GM10266 (cell line): Measurements from ENCODE around the gene NPEPL1.

Experiments
- DNase-seq: peaks from one replicate; pipeline ENCODE4 v3.0.0; 2012; ENCODE audit errors: extremely low spot score
- CTCF ChIP-seq: IDR thresholded peaks from 2 replicates; pipeline ENCODE4 v1.5.1; 2012; ENCODE audit warnings: mild to moderate bottlenecking, low read depth; ENCODE audit not compliant: control insufficient read depth, insufficient read depth; ENCODE audit errors: missing control alignments

The NPEPL1 gene

DNA sequence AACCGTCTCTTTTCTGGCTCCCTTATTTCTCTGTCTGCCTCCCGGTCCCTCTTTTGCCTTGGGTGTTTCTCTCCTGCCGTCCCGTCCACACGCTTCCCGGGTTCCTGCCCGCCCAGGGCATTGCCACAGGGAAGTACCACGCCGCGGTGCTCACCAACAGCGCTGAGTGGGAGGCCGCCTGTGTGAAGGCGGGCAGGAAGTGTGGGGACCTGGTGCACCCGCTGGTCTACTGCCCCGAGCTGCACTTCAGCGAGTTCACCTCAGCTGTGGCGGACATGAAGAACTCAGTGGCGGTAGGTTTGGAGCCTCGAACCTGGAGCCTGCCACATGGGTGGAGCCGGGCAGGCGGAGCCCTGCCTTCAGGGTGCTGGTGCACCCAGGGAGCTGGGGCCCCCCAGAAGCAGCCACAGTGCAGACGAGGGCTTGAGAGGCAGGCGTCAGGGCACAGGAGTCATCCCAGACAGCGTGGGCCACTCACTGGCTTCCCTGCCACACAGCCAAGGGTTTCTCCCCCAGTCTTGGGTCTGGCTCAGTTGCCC is 21.3 kb downstream of the NPEPL1 start:
- DNase-seq: peak; percentile 8
- no peak for TF ChIP-seq CTCF

GRCh38 chr20:58714340-58714922 is 21.8 kb downstream of the NPEPL1 start:
- DNase-seq: no peak
- TF ChIP-seq CTCF: no peak

- peak; percentile 4 for DNase-seq
- TF ChIP-seq CTCF: no peak
Measured at GRCh38 chr20:58714923-58715351, 22.3 kb downstream of the NPEPL1 start.

DNA sequence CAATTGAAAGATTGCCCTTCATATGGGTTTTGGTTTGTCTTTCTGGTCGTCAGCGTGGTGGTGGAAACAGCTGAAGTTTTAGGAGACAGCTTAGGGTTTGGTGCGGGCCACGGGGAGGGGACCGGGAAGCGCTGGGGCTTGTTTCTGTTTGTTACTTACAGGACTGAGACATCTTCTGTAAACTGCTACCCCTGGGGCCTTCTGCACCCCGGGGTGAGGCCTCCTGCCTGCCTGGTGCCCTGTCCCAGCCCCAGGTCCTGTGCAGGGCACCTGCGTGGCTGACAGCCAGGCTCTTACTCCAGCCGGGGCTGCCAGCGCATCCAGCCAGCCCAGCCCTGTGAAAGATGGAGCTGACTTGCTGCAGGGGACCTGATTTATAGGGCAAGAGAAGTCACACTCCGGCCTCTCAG is 22.8 kb downstream of the NPEPL1 start:
- no peak for TF ChIP-seq CTCF
- DNase-seq: no peak

- DNase-seq: peak; percentile 14
- TF ChIP-seq CTCF: no peak
Measured at GRCh38 chr20:58715801-58716475, 23.3 kb downstream of the NPEPL1 start.

GRCh38 chr20:58716476-58717277 is 24.1 kb downstream of the NPEPL1 start:
- DNase-seq: no peak
- TF ChIP-seq CTCF: no peak
